Measurements from ENCODE around the gene CCDC177. TPM values are rescaled to one million over a fixed set of nuclear protein-coding genes. Genes with fewer than 3 reads are reported as not detected.

CCDC177 gene
- total RNA-seq, 1 donor from 2014 or later, result not detected

DNA sequence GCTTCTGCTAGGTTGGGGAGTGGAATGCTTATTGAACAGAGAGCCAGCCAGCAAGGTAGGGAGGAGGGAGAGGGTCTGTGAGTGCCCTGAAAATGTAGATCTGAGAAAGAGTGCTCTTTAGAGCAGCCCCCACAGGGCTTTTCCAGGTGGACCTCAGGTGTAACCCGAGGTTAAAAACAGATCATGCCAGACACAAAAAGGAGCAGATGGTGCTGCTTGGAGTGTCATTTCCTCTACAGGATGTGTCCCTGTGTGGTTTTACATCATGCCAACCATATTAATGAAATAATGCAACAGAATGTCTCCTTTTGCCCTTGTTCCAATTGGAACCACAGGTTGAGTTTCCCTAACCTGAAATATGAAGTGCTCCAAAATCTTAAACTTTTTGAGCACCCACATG is 43.1 kb upstream of the CCDC177 start:
- no peak overlapping the region for H3K4me3 ChIP-seq
- H3K36me3 ChIP-seq, result no peaks in the 10 kb centered on the region
- intact Hi-C loops (cut with DNase I), result no loop called here
- no peaks in the 10 kb centered on the region for H3K27me3 ChIP-seq (ENCODE audit: low read depth)
- no peak for ATAC-seq
- H3K9me3 ChIP-seq, result no peaks in the 10 kb centered on the region
- peak overlapping the region; percentile 84 for H3K27ac ChIP-seq
- TF ChIP-seq, protein P1, sequence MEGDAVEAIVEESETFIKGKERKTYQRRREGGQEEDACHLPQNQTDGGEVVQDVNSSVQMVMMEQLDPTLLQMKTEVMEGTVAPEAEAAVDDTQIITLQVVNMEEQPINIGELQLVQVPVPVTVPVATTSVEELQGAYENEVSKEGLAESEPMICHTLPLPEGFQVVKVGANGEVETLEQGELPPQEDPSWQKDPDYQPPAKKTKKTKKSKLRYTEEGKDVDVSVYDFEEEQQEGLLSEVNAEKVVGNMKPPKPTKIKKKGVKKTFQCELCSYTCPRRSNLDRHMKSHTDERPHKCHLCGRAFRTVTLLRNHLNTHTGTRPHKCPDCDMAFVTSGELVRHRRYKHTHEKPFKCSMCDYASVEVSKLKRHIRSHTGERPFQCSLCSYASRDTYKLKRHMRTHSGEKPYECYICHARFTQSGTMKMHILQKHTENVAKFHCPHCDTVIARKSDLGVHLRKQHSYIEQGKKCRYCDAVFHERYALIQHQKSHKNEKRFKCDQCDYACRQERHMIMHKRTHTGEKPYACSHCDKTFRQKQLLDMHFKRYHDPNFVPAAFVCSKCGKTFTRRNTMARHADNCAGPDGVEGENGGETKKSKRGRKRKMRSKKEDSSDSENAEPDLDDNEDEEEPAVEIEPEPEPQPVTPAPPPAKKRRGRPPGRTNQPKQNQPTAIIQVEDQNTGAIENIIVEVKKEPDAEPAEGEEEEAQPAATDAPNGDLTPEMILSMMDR (IDR thresholded peaks at IDR 0.05), result no peak
- peaks cover 97% of the 10 kb centered on the region for H3K4me1 ChIP-seq
- DNase-seq, result no peak

DNA sequence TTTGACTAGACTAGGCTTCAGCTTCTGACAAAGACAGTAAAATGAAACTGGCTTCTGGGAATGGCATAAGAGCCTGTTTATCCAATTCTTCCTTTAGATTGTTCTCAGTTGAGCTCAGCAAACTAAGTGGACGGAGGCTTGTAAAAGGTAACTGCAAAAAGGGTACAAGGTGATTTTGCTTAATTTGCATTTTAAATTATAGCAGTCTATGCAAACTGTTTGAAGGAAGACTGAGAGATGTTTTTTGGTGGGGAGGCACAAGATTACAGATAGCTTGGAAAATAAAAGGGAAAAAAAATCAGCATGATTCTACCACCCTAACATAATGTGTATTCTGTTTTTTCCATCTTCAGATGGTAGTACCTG is 41.7 kb upstream of the CCDC177 start:
- intact Hi-C loops (cut with DNase I), result no loop called here
- Histone ChIP-seq H3K36me3 (no peaks in the 10 kb centered on the region), H3K27ac (peak overlapping the region; percentile 84)

DNA sequence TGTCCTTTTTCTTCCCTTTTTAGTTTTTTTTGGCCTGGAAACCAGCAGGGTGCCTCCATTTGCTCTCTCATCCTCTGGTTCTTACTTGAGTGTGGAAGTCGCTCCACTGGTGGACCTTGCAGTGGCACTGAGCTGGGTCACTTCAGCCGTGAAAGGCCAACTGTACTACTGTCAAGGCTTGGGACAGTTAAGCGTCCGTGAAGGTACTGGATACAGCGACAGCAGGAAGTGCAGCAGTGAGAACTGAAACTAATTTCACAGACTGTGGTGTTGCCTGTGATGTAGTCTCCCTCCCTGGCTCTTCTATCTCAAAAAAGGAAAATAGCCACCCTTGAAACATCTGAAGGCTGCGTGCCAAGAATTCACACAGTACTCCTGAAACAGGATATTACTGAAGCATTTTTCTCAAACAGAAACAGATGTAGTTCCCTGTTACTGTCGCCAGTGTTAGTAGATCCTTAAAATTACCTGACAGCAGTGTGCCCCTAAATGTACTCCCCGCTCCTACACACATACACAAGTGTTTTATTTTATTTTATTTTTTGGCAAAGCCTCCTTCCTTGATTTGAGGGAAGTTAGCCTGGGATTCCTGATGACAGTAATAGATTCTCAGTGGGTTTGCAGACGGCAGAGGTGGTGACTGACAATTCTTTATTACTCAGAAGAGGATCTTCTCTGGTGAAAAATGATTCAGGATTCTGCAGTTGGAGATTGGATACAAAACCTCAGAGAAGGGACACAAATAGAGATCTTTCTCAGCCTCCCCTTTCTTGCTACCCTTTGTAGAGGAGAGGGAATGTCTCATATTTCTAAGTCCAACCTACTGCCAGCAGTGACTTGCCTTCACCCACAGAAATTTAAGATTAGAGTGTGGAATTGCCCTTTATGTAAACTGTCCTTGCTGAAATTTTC is 41.1 kb upstream of the CCDC177 start:
- no peaks in the 10 kb centered on the region for H3K9me3 ChIP-seq
- DNase-seq, result no peak
- H3K36me3 ChIP-seq, result no peaks in the 10 kb centered on the region
- intact Hi-C loops (cut with DNase I), result no loop called here
- H3K27me3 ChIP-seq (ENCODE audit: low read depth), result no peaks in the 10 kb centered on the region
- H3K4me1 ChIP-seq, result peaks cover 85% of the 10 kb centered on the region
- peak overlapping the region; percentile 28 for H3K4me3 ChIP-seq
- ATAC-seq, result peak; percentile 59 to 66
- peak overlapping the region; percentile 84 for H3K27ac ChIP-seq
- TF ChIP-seq, protein P1 (IDR thresholded peaks at IDR 0.05), result peak; percentile 17

More for the DNA sequence above, 41.7 kb upstream of the CCDC177 start:
- DNase-seq (no peak), ATAC-seq (no peak)
- Histone ChIP-seq H3K27me3 (ENCODE audit: low read depth) (no peaks in the 10 kb centered on the region), H3K4me3 (peak overlapping the region; percentile 28), H3K9me3 (no peaks in the 10 kb centered on the region), H3K4me1 (peaks cover 88% of the 10 kb centered on the region)
- TF ChIP-seq, protein P1 (IDR thresholded peaks at IDR 0.05), result no peak

DNA sequence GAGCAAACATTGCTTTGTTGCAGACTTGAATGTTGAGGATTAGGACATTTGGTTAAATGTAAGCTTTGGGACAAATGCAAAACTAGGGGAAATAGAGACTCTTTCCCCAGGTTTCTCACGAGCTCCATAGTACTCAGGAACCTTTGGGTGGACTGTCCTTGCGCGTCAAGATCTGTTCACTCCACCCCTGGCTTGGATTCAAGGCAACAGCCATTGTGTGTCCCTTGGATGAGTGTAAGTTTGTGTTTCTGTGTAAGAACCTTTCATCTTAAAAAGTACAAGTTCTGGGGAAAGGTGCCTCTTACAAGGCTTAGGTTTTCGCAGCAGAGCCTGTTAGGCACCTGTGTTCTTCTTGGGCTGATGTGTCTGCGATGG is 40.4 kb upstream of the CCDC177 start:
- ATAC-seq (no peak), DNase-seq (no peak)
- TF ChIP-seq, protein P1 (IDR thresholded peaks at IDR 0.05), result no peak
- H3K9me3 ChIP-seq, result no peaks in the 10 kb centered on the region
- H3K36me3 ChIP-seq, result no peaks in the 10 kb centered on the region
- H3K27me3 ChIP-seq (ENCODE audit: low read depth), result no peaks in the 10 kb centered on the region
- peak overlapping the region; percentile 84 for H3K27ac ChIP-seq
- H3K4me3 ChIP-seq, result peak overlapping the region; percentile 28
- peaks cover 84% of the 10 kb centered on the region for H3K4me1 ChIP-seq
- intact Hi-C loops (cut with DNase I), result no loop called here

DNA sequence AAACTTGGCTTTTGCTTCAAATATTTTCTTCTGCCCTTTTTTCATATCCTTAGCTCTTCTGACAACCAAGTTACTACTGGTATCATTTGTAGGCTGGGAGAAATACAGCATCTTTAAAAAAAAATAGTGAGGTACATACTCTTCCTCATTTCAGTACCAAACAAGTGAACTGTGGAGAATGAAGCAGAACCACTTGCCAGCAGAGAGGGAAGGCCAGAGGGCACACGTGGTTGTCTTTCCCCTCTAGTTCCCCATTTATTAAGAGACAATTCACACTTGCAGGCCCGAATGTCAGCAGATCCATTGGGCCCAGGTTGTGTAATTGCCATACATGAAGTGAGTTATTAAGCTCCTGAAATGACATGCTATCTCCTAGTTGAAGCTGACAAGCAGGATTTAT is 39.9 kb upstream of the CCDC177 start:
- TF ChIP-seq, protein P1 (IDR thresholded peaks at IDR 0.05), result no peak
- ATAC-seq, result peak; percentile 6 to 41
- DNase-seq, result peak; percentile 72

More for the DNA sequence above, 39.9 kb upstream of the CCDC177 start:
- peak overlapping the region; percentile 93 for H3K27ac ChIP-seq
- H3K9me3 ChIP-seq, result no peaks in the 10 kb centered on the region
- H3K27me3 ChIP-seq (ENCODE audit: low read depth), result no peaks in the 10 kb centered on the region
- intact Hi-C loops (cut with DNase I), result no loop called here
- H3K4me3 ChIP-seq, result peak overlapping the region; percentile 80
- H3K36me3 ChIP-seq, result no peaks in the 10 kb centered on the region
- peaks cover 79% of the 10 kb centered on the region for H3K4me1 ChIP-seq
